Endothelial cell of hepatic sinusoid (primary cell): Measurements from ENCODE around the gene AKAP12.
"Not testable (repeated sequence)": the region's sequence is repeated elsewhere in the genome, so short reads cannot be mapped to it uniquely, and the experiment has no call there.

Source experiments
- in situ Hi-C: cut with HindIII; loops from 2 replicates; pipeline ENCODE4 v1.10.0; 2017; ENCODE audit warnings: low sequenced_read_pairs

The AKAP12 gene

GRCh38 chr6:151377095-151377494 is 137.3 kb downstream of the AKAP12 start:
- in situ Hi-C loops: no loop called here

- in situ Hi-C loops: no loop called here
These were observed 140.4 kb downstream of the AKAP12 start for GRCh38 chr6:151379933-151380847.

- in situ Hi-C loops: no loop called here
These were observed 141.1 kb downstream of the AKAP12 start for GRCh38 chr6:151380848-151381205.

DNA sequence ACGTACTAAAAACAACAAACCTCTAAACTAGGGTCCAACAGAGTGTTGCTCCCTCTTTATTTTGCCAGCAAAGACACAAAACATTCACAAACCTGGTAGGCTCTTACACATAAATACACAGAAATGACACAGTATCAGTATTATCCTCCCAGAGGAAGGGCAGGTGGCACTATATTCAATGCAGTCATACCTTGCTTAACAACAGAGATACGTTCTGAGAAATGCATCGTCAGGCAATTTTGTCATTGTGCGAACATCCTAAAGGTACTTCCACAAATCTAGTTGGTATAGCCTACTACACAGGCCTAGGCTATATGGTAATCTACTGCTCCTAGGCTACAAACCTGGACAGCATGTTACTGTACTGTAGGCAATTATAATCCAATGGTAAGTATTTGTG is 142.0 kb downstream of the AKAP12 start:
- in situ Hi-C loops: no loop called here

DNA sequence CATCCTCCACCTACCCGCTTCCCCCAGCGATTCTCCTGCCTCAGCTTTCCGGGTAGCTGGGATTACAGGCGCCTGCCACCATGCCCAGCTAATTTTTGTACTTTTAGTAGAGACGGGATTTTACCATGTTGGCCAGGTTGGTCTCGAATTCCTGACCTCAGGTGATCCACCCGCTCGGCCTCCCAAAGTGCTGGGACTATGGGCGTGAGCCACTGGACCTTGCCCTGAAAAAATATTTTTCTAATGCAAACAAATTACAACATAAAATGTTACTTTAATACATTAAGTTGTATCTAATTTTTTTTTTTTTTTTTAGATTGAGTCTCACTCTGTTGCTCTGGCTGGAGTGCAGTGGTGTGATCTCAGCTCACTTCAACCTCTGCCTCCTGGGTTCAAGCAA is 142.9 kb downstream of the AKAP12 start:
- in situ Hi-C loops: not testable (repeated sequence)

GRCh38 chr6:151384151-151384550 is 144.4 kb downstream of the AKAP12 start:
- in situ Hi-C loops: no loop called here

- in situ Hi-C loops: no loop called here
These were observed 145.4 kb downstream of the AKAP12 start for GRCh38 chr6:151385177-151385576.

DNA sequence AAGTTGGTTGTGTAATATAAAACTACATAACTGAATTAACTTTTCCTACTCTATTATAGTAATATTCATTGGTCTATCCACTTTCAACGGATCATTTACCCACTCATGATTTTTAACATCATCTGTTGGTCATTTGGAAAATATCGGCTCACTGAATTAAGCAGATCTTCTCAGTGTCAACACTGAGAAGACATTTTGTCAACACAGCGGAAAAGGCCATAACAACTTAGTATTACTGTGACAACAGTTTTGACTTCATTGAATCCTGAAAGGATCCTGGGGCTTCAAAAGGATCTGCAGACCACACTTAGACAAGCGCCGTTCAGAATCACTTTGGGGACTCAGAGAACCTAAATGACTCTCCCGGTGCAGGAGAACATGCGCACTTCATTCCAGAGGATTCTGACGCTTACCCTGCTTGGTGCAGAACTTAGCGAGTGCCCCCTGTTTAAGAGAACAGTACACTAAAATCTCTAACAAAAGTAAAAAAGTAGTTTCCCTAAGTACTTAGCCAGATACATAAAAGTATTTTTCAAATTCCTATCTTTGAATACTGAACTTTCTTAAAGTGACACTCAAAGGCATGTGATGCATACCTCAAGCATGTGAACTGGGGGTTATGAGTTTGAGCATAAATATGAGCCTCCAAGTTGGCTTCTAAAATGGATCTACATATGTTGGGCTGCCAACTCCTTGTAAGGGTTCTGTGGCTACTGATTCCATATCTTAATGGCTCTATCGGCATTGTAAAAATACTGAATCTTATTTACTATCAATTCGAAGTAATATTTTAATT is 147.6 kb downstream of the AKAP12 start:
- in situ Hi-C loops: no loop called here

DNA sequence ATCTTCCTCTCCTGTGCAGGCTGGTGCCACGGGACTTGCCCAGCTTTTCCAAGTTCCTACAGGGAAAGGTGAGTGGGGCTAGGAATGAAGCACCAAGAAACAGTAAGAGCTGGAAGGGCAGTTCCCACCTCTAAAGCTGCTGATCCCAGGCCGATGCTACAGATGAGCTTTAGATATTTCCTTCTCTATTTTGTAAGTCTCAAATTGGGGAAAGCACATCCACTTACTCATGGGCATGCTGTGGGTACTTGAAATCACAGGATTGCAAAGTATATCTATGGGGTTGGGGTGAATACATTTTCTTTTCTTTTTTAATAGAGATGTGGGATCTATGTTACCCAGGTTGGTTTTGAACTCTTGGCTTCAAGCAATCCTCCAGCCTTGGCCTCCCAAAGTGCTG is 148.5 kb downstream of the AKAP12 start:
- in situ Hi-C loops: no loop called here

DNA sequence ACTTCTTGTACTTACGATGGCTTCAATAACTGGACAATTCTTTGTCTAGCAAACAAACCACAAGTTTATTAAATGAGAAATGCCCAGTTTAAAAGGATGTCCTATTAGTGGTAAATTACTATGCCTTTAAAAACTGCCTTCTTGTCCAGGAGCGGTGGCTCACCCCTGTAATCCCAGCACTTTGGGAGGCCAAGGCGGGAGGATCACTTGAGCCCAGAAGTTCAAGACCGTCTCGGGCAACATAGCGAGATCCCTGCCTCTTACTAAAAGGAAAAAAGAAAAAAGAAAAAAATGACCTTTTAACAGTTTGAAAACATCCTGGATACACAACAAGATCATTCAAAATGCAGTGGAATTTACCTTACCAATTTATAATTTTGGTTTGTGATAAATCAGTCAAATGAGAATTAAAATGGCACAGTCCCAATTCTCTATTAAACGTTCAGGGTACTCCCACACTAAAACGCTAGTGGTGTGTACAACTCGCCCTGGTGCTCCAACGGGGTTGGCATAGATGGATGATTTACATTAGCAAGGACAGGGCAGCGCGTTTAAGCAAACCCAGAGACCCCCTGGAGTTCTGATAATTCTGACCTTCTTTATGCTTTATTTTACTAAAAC is 149.3 kb downstream of the AKAP12 start:
- in situ Hi-C loops: no loop called here

DNA sequence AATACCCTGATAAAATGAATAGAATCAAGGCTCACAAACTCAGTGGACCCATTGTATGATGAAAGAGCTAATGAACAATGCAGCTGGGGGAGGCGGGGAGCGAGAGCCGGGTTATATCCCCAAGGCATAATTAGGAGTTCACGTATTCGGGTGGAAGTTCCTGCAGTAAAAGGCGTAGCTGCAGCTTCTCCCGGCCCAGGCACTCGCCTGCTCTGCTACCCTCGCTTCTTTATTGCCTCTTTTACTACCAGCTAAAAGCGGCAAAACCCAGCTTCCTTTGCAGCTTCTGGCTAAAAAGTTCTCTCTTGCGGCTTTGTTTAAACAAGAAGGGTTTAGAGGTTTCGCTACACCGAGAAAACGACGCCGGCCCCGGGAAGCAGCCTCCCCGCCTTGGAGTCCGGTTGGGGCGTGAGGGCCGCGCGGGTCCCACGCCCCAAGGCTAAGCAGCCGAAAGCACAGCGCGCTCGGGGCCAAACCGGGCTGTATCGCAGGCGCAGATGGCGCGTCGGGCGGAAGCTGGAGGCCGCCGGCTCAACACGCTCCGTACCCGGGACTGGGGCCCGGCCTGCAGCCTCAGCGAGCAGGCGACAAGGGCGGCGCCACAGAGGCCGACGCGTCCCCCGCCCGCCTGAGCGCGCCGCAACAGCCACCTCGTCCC is 150.0 kb downstream of the AKAP12 start:
- in situ Hi-C loops: no loop called here

DNA sequence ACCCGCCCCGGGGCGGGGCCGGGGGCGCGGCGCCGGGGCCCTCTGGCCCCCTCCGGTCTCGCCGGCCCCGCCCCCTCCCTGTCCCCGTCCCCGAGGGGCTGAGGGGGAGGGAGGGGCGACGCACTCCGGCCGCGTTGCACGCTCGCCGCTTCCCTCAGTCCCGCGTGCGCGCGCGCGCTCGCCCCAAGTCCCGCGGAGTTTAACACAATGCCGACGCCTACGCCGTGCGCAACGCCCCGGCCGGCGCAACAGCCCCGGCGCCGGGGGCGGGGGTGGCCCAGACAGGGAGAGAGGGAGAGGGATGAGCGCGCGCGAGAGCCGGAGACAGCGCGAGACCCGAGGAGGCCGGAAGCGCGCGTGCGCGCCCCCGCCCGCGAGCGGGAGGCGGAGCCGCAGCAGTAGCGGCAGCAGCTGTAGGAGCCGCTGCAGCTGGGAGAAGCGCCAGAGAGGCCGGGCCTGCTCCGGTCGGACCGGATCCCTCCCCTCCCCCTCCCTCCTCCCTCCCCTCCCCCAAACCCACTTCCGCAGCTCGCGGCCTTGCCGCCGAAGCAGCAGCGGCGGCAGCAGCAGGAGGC is 150.6 kb downstream of the AKAP12 start:
- in situ Hi-C loops: no loop called here

GRCh38 chr6:151390851-151391470 is 151.2 kb downstream of the AKAP12 start:
- in situ Hi-C loops: no loop called here

- in situ Hi-C loops: no loop called here
These were observed 152.0 kb downstream of the AKAP12 start, which contains the start of gene ZBTB2 for GRCh38 chr6:151391471-151392413. TSS of gene ZBTB2 (minus strand) at chr6:151391559. CDS start at chr6:151373637, 17,922 bp downstream.

DNA sequence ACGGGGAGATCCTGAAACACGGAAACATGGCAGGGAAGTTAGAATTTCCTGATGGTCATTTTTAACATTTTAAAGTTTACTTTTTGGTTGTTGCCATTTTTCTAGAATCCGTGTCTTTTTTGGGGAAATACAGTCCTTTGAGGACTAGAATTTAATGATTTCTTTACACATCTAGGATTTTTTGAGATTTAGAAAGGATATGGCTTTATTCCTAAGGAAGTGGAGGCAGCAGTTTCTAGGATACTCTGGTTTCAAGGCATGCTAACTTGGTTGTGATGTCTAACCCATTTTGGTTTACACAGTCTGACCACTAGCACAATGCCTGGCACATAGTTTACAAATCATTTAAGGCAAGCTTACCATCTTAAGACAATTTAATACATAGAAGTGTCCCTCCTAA is 152.7 kb downstream of the AKAP12 start:
- in situ Hi-C loops: no loop called here

DNA sequence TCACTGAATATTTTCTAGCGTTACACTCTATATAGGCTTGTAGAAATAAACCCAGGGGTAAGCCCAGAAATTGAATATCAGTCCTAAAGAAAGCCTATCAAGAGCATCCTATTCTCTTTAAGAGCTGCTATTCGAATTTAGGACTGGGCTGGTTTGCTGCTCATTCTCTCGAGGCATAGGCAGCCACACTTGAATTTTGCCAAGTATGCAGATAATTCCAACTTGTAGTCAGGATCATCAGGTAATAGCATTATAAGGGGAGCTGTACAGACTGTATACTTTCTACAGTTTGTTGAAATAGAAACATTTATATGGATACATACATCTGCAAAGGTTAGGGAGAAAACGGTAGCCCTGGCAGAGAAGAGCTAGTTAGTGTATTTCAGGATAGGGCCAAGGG is 153.6 kb downstream of the AKAP12 start:
- in situ Hi-C loops: no loop called here

DNA sequence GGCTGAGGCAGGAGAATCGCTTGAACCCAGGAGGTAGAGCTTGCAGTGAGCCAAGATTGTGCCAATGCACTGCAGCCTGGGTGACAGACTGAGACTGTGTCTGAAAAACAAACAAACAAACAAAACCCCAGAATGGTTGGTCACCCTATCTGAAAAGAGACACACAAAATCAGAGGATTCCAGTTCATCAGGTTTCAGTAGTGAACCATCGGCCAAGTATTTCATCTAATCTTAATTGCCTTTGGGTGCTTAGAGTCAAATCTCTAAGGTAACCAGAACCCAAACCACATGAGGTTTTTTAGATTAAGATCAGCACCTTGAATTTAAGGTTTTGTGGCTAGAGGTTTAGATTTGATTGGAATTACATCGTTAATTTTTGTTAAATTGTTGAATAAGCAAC is 159.9 kb downstream of the AKAP12 start:
- in situ Hi-C loops: no loop called here

- in situ Hi-C loops: no loop called here
These were observed 160.7 kb downstream of the AKAP12 start for GRCh38 chr6:151400473-151400872.

DNA sequence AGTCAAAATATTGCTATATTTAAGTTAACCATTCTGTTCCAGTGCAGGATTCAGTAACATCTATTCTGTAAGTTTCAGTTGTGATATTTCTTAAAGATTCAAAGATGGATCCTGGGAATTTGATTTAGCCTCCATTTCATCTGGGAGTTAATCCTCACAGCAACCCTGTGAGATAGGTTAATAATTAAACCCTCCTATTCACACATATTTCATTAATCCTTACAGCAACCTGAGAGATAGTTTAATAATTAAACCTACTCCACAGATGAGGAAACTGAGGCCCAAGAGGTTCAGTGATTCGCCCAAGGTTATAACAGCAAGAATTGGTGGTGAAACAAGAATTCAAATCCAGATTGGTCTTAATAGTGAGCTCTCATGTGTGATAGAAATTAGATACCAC is 162.5 kb downstream of the AKAP12 start:
- in situ Hi-C loops: no loop called here
